Activated T-helper 2 cell treated with anti-CD3 and anti-CD28 coated beads, Interferon-gamma antibody, Interleukin-2, Interleukin-4, amounts not matched to agents 10 μg/mL and 5 μg/mL and 100 μg/mL, durations not matched to agents 14 hours and 24 hours and 36 hours (primary cell): ENCODE results near the gene DHRS12. TPM values are rescaled to one million over a fixed set of nuclear protein-coding genes. Genes with fewer than 3 reads are reported as not detected.

Experiments
- DNase-seq: peaks from one replicate; pipeline ENCODE4 v3.0.0; 2021; ENCODE audit warnings: low spot score
- H3K27ac Mint-ChIP-seq: one replicate; pipeline ENCODE4 v1.8.0; 2021; ENCODE audit warnings: mixed read lengths
- H3K27me3 Mint-ChIP-seq: one replicate; pipeline ENCODE4 v1.8.0; 2021; ENCODE audit warnings: low read depth, mixed read lengths
- H3K36me3 Mint-ChIP-seq: one replicate; pipeline ENCODE4 v1.8.0; 2021; ENCODE audit warnings: low read depth, mixed read lengths
- H3K4me1 Mint-ChIP-seq: one replicate; pipeline ENCODE4 v1.8.0; 2021; ENCODE audit warnings: low read depth, mixed read lengths
- H3K4me3 Mint-ChIP-seq: one replicate; pipeline ENCODE4 v1.8.0; 2021; ENCODE audit warnings: low read depth, mild to moderate bottlenecking, moderate library complexity, mixed read lengths
- H3K9me3 Mint-ChIP-seq: one replicate; pipeline ENCODE4 v1.8.0; 2021; ENCODE audit warnings: mixed read lengths
- intact Hi-C: fragments of 100-400 bp; cut with micrococcal nuclease; formaldehyde crosslinking; loops from one replicate; pipeline ENCODE4 v1.15.1; 2023
- total RNA-seq: library from RNA; stranded (reverse); gene quantifications from 2 replicates; pipeline ENCODE4 v1.2.3, GENCODE V29; 2022

The DHRS12 gene
- total RNA-seq, 1 donor from 2014 or later = 3.1 TPM

- Mint-ChIP-seq H3K27me3 (peaks cover 16% of the 10 kb centered on the region), H3K4me1 (peaks cover 39% of the 10 kb centered on the region), H3K9me3 (no peaks in the 10 kb centered on the region), H3K36me3 (no peaks in the 10 kb centered on the region), H3K4me3 (no peak overlapping the region), H3K27ac (no peak overlapping the region)
- peak; percentile 69 for DNase-seq
- intact Hi-C loops = loop anchor here (1.0 to 5.0 kb wide), 5 partner anchors 10 to 314 kb away; partner anchors contain the start of genes ALG11, ATP7B, NEK5 and TMEM272
Observed at GRCh38 chr13:51814825-51815650, 11.1 kb upstream of the DHRS12 start.

- no peaks in the 10 kb centered on the region for H3K36me3 Mint-ChIP-seq
- intact Hi-C loops = loop anchor here (2.0 to 5.0 kb wide), 2 partner anchors 33 to 315 kb away; partner anchors contain the start of genes NEK5 and TMEM272
- H3K9me3 Mint-ChIP-seq = no peaks in the 10 kb centered on the region
- no peak for DNase-seq
- no peak overlapping the region for H3K27ac Mint-ChIP-seq
- H3K4me3 Mint-ChIP-seq = no peak overlapping the region
- peaks cover 30% of the 10 kb centered on the region for H3K4me1 Mint-ChIP-seq
- peaks cover 13% of the 10 kb centered on the region for H3K27me3 Mint-ChIP-seq
Observed at GRCh38 chr13:51814071-51814470, 10.1 kb upstream of the DHRS12 start.

GRCh38 chr13:51811920-51812451, 8.0 kb upstream of the DHRS12 start:
- no peaks in the 10 kb centered on the region for H3K9me3 Mint-ChIP-seq
- peaks cover 16% of the 10 kb centered on the region for H3K4me1 Mint-ChIP-seq
- intact Hi-C loops = loop anchor here (5.0 kb wide), 1 partner anchor 35 kb away; the partner anchor contains the start of gene TMEM272
- H3K4me3 Mint-ChIP-seq = no peak overlapping the region
- no peaks in the 10 kb centered on the region for H3K36me3 Mint-ChIP-seq
- H3K27ac Mint-ChIP-seq = no peak overlapping the region
- DNase-seq = no peak
- peaks cover 7% of the 10 kb centered on the region for H3K27me3 Mint-ChIP-seq

- H3K4me3 Mint-ChIP-seq = no peak overlapping the region
Observed at GRCh38 chr13:51811046-51811445, 7.1 kb upstream of the DHRS12 start.

GRCh38 chr13:51808811-51809210, 4.8 kb upstream of the DHRS12 start:
- H3K9me3 Mint-ChIP-seq = no peaks in the 10 kb centered on the region
- H3K36me3 Mint-ChIP-seq = no peaks in the 10 kb centered on the region
- DNase-seq = no peak
- H3K27me3 Mint-ChIP-seq = no peaks in the 10 kb centered on the region
- peaks cover 13% of the 10 kb centered on the region for H3K4me1 Mint-ChIP-seq
- intact Hi-C loops = loop anchor here (10.0 kb wide), 2 partner anchors 194 to 646 kb away; partner anchors contain the start of genes CKAP2 and VPS36
- H3K4me3 Mint-ChIP-seq = no peak overlapping the region
- no peak overlapping the region for H3K27ac Mint-ChIP-seq

More at GRCh38 chr13:51811046-51811445, 7.1 kb upstream of the DHRS12 start:
- Mint-ChIP-seq H3K9me3 (no peaks in the 10 kb centered on the region), H3K36me3 (no peaks in the 10 kb centered on the region), H3K4me1 (peaks cover 12% of the 10 kb centered on the region), H3K27me3 (no peaks in the 10 kb centered on the region), H3K27ac (no peak overlapping the region)
- intact Hi-C loops = loop anchor here (5.0 kb wide), 1 partner anchor 36 kb away; the partner anchor contains the start of gene TMEM272
- DNase-seq = no peak

GRCh38 chr13:51807041-51807440, 3.1 kb upstream of the DHRS12 start:
- Mint-ChIP-seq H3K4me3 (no peak overlapping the region), H3K36me3 (no peaks in the 10 kb centered on the region), H3K9me3 (no peaks in the 10 kb centered on the region), H3K27me3 (no peaks in the 10 kb centered on the region), H3K4me1 (peaks cover 27% of the 10 kb centered on the region), H3K27ac (no peak overlapping the region)
- intact Hi-C loops = loop anchor here (10.0 kb wide), 2 partner anchors 192 to 648 kb away; partner anchors contain the start of genes CKAP2 and VPS36
- no peak for DNase-seq

GRCh38 chr13:51806566-51806965, 2.6 kb upstream of the DHRS12 start:
- intact Hi-C loops = loop anchor here (10.0 kb wide), 2 partner anchors 192 to 648 kb away; partner anchors contain the start of genes CKAP2 and VPS36
- no peaks in the 10 kb centered on the region for H3K9me3 Mint-ChIP-seq
- no peak overlapping the region for H3K4me3 Mint-ChIP-seq
- peaks cover 31% of the 10 kb centered on the region for H3K4me1 Mint-ChIP-seq
- H3K36me3 Mint-ChIP-seq = no peaks in the 10 kb centered on the region
- H3K27me3 Mint-ChIP-seq = no peaks in the 10 kb centered on the region
- no peak for DNase-seq
- no peak overlapping the region for H3K27ac Mint-ChIP-seq

- no peaks in the 10 kb centered on the region for H3K27me3 Mint-ChIP-seq
- H3K4me1 Mint-ChIP-seq = peaks cover 33% of the 10 kb centered on the region
- H3K27ac Mint-ChIP-seq = no peak overlapping the region
- no peak overlapping the region for H3K4me3 Mint-ChIP-seq
- intact Hi-C loops = loop anchor here (10.0 kb wide), 2 partner anchors 191 to 649 kb away; partner anchors contain the start of genes CKAP2 and VPS36
- H3K36me3 Mint-ChIP-seq = no peaks in the 10 kb centered on the region
- no peaks in the 10 kb centered on the region for H3K9me3 Mint-ChIP-seq
- no peak for DNase-seq
Observed at GRCh38 chr13:51805925-51806324, 2.0 kb upstream of the DHRS12 start.

- no peaks in the 10 kb centered on the region for H3K36me3 Mint-ChIP-seq
- no peaks in the 10 kb centered on the region for H3K27me3 Mint-ChIP-seq
- H3K27ac Mint-ChIP-seq = peak overlapping the region; percentile 18
- no peak for DNase-seq
- H3K4me1 Mint-ChIP-seq = peaks cover 33% of the 10 kb centered on the region
- intact Hi-C loops = loop anchor here (10.0 kb wide), 2 partner anchors 191 to 649 kb away; partner anchors contain the start of genes CKAP2 and VPS36
- H3K9me3 Mint-ChIP-seq = no peaks in the 10 kb centered on the region
- H3K4me3 Mint-ChIP-seq = peak overlapping the region; percentile 85
Observed at GRCh38 chr13:51805313-51805712, 1.4 kb upstream of the DHRS12 start.

- DNase-seq = no peak
- peaks cover 4% of the 10 kb centered on the region for H3K27me3 Mint-ChIP-seq
- H3K4me3 Mint-ChIP-seq = peak overlapping the region; percentile 85
- peaks cover 33% of the 10 kb centered on the region for H3K4me1 Mint-ChIP-seq
- no peaks in the 10 kb centered on the region for H3K9me3 Mint-ChIP-seq
- H3K27ac Mint-ChIP-seq = peak overlapping the region; percentile 89
- H3K36me3 Mint-ChIP-seq = no peaks in the 10 kb centered on the region
- intact Hi-C loops = loop anchor here (5.0 to 10.0 kb wide), 4 partner anchors 190 to 650 kb away; partner anchors contain the start of genes ALG11, ATP7B, CKAP2 and FAM124A
Observed at GRCh38 chr13:51804295-51805172, 571 bp upstream of the DHRS12 start.

GRCh38 chr13:51802631-51803418, 1.1 kb downstream of the DHRS12 start:
- Mint-ChIP-seq H3K27ac (peak overlapping the region; percentile 98), H3K36me3 (no peaks in the 10 kb centered on the region), H3K4me1 (peaks cover 33% of the 10 kb centered on the region)

More at GRCh38 chr13:51802631-51803418, 1.1 kb downstream of the DHRS12 start:
- no peak for DNase-seq
- H3K9me3 Mint-ChIP-seq = no peaks in the 10 kb centered on the region
- intact Hi-C loops = loop anchor here (1.0 to 10.0 kb wide), 10 partner anchors 22 to 680 kb away; partner anchors contain the start of genes ALG11, ATP7B, CKAP2 and FAM124A
- peaks cover 4% of the 10 kb centered on the region for H3K27me3 Mint-ChIP-seq
- peak overlapping the region; percentile 87 for H3K4me3 Mint-ChIP-seq
